NCI-H1694 treated with DMSO at 0.1 percent for 48 hours (cell line): ENCODE results near the gene ROBO2.

ENCODE experiments used
- DNase-seq: peaks from one replicate; lab custom pipeline; 2025; lab: John Stamatoyannopoulos, UW

Gene ROBO2

DNA sequence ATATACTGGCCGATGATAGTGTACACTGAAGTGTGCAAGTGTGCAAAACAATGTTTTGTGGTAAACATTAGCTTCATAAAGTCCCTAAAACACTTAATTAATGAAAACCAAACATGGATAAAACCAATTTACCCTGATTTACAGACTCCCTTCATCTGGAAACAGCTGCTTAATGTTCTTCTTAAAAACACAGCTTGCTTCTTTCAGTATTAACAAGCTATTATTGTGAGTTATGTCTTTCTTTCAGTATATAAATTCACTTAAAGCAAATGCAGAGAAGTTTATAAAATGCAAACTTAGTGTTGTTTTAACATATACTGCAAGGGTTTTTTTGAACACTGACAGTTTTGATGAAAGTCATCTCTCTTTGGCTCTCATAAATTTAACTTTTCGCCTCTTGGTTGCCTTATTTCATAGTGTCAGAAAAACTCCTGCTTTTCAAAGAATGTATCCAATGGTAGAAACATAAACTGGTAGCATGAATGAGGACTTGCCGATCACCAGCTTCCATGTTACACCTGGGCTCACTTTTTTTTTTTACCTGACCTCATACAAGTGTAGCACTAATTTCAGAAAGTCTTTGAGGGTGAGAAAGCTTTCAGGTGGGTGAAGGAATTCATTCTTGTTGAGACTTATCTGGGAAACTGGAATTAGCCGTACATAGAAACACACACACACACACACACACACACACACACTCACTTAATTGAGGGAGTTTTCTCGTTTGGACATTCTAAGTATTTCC, 532.2 kb downstream of the ROBO2 start:
- DNase-seq: no peak

DNA sequence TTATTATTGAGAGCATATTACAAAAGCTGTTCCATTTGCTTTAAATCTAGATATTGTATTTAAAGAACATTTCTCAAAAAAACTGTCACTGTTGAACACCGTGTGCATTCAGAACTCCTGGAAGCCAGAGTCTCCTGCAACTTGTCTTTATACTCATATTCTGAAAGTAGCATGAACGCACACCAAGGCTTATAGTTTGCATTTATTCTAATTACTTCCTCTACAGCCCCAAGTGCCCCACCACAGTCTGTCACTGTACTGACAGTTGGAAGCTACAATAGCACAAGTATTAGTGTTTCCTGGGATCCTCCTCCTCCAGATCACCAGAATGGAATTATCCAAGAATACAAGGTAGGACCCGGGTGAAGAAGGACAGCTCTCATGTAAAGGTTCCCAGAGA, 537.4 kb downstream of the ROBO2 start:
- DNase-seq: no peak

DNA sequence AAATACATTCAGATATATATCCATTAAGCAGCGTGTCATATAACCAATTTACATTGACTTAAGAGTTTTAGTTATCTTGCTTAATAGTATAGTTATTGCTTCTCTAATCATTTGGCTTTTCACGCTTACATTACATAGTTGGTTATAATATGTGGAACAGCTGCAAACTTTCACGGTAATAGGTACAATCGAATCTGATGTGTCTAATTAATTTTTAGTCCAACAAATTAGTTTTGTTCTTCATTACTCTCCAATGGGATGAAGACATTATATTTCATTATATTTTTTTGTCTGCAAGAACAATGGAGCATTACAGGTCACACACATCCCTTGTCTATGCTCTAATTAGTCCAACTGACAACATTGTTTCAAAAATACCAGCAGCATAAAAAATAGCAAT, 546.3 kb downstream of the ROBO2 start:
- DNase-seq: no peak

DNA sequence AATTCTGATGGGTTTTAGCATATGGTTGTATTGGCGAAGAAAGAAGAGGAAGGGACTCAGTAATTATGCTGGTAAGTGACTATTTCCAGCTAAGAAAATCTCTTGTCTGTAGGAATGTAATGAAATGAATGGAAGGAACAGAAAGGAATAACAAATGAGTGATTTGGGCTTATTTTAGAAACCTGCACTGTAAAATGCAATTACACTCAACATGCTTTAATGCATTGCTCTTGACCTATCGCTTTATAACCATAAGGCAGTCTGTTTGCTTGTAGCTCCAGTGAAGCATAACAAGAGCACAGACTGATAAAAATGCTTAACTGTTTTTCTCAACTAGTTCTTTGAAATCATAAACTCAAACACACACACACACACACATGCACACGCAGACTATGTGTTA, 549.0 kb downstream of the ROBO2 start:
- DNase-seq: no peak

DNA sequence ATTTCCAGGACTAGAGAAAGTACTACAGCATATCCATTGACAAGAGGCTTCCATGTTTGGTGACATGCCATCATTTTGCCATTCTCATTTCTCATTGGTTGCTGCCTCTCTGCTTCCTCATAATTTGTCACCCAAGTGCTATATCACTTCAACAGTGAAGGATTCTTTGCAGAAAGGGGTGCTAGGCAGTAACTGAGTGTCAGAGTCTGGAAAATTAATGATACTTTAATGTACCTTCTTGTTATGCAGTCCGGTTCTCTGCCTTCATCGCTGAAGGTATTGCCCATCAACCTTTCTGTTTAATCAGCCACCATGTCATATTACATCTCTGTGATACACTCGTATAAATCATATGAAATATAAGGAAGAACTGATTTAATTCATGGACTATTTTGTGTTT, 550.3 kb downstream of the ROBO2 start:
- no peak for DNase-seq

DNA sequence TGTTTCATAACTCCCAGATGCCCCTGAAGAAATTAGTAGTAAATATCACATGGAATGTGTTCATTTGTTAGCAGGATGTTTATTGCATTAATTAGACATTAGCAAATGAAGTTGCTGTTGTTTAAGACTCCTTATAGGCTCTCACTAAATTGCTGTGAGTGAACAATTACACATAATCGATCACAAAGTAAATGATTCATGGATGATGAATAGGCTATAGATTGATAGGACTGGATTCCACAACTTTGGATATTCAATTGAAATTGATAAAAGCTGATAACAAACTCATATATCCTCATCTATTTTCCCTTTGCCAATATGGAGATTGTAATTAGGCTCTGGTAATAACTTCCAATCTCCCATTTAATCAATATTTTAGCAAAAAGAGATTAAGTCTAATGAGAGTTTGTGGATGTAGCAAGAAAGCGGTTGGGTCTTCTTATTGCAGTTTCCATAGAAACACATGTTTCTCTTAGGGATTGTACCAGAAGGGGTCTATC, 555.5 kb downstream of the ROBO2 start:
- no peak for DNase-seq

DNA sequence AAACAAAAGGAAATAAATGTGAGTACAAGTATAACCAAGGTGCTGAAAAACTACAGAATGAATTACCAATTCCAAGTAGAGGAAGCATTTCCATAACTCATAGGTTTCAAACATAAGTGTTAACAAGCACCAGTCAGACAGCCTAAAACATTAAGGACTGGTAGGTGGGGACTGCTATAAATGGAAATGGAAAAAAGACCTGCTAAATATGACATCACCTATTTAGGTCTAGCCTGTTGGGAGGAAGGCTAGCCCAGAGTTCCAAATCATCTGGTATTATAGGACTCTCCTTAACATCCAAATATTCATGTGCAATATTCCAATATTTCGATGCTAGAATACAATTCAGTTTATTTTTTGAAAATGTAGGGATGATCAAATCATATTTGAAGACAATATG, 560.0 kb downstream of the ROBO2 start:
- no peak for DNase-seq

DNA sequence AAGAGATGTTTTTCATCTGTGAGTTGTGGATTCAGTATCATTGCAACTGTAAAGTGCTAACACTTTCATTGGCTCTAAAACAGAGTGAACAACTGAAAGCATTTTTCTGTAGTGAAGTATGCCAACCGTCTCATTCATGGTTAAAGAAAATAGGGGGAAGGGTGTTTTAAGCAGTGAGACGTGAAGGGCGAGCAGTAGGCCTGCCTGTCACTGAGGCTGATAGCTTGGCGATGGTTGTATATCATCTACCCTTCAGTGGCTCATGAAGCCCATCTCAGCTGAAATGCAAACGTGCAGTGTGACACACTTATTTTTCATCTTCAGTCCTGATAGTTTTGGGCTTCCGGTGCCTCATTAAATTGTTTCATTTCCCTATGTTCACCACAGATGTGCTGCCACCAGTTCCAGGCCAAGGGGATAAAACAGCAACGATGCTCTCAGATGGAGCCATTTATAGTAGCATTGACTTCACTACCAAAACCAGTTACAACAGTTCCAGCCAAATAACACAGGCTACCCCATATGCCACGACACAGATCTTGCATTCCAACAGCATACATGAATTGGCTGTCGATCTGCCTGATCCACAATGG, 562.0 kb downstream of the ROBO2 start:
- no peak for DNase-seq

DNA sequence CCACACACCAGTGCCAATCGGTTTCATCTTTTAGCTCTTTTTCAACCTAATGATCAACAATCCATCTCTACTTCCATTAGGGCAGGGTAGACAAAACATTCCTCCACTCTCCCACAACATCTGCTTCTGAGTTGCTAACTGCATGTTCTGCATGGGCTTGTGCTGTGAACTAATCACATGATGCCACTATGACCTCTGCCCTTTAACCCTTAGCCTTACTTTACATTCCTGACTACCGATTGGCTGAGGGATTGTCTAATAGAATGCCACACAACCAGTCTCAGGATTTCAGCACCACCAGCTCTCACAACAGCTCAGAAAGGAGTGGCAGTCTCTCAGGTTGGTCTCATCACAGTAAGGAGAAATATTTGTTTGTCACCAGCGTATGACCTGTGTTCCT, 562.8 kb downstream of the ROBO2 start:
- no peak for DNase-seq

DNA sequence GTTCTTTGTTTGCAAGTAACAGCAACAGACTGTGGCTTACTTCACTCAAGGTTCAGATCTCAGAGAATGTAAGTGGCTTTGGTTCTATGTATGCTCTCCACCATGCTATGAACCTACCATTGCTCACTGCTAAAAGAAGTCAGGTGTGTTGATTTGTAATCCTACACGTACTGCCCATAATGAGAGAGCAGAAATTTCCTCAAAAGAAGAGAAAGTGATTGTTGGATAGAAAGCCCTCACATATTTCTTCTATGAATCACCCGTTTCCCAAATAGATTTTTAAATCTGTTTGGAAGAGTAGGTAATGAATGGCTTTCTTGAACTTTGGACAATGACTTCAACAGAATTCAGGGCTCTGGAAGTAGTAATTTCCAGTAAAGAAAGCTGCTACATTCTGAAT, 565.4 kb downstream of the ROBO2 start:
- DNase-seq: no peak

DNA sequence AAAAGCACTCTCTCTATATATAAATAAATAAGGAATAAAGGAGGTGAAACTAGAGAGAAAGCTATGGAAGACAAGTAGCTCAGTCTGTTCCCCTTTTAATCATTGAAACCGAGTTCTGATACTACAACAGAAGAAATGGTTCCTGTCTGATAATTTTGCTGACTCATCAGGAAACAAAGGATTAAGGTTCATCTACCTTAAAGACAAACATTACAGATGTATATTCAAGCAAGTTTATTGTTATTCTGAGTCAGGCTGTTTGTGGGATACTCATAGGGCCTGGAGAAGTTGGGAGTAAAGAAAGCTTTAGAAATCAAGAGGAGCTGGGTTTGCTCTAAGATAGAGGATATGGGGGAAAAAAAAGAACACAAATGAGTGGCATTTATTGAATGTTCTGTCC, 566.0 kb downstream of the ROBO2 start:
- no peak for DNase-seq

DNA sequence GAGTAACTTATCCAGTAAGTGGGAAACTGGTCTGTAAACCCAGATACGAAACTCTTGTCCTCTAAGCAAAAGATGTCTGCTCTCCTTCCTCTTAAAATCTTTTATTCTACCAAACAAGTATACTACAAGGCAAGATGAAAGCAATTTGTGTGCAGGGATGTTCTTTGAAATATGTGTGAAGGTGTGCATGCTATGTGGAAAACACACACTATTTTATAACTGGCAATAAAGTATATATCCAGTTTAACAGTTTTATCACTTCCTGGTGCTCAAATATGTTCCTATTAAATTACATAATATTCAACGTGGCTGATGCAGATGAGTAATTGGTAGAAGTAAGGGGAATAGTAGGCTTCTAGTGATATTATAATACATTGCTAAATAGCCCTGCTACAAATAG, 566.5 kb downstream of the ROBO2 start:
- DNase-seq: no peak

DNA sequence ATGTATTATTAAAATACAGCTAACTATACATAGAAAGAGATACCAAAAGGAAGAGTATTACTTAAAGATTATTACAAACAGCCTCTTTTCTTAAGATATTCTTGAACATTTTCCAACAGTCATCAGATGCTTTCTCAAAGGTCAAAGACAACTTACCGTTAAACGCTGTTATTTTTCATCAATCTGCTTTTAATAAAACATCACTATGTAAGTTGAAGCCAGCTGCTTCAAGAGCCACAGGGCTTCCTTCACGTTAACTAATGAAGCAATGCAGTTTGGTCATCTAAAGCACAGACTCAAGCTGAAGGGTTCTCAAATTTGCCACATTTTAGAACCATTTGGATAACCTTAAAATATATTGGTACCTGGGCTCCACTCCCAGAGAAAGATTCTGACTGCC, 578.8 kb downstream of the ROBO2 start:
- DNase-seq: no peak

DNA sequence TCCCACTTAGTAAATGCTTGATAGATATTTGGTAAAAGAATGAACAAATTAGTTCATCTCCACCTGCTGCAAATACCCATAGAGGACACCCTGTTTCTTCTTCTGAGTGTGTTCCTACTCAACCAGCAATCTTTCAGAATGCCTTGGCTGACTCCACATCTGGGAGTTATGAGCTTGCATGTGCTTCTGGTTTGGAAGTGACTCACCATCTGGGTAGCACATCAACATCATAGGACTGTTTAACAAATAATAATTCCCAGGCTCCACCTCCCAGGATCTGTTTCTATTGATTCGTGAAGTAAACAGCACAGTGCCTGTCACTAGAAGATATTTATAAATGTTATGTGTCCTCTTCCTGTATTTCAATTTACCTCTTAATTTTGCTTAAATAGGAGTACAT, 580.1 kb downstream of the ROBO2 start:
- no peak for DNase-seq

DNA sequence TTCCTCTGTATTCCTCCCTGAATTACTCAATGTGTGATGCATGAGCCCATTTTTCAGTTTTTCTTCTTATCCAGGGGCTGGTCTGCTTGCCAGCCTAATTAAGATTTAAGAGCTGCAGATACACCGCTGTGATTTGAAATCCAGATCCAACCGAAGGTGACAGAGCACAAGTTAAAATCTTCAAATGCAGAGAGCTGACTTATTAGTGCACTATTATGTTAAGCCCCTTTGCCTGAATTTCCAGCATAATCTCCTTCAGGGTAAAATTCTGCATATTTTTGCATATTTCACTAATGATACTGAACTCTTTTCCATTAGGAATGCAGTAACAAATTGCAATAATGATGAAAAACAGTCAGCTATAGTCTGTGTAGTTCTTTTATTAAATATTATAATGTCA, 583.6 kb downstream of the ROBO2 start:
- DNase-seq: no peak

DNA sequence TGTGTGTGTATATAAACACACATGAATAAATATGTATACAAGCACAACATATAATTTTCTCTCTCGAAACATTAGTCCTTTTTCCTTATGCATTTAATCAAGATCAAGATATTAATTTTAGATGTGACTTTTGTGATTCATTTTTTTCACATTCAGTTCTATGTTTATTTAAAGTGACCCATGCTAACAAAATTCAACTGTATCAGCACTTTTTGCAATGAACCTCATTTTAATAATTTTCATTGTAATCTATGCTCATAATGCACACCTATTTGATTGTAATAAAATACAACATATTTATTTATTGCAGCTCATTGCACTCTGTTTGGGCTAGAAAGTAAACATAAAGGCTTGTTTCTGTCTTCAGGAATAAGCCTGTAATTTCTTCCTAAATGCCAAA, 586.3 kb downstream of the ROBO2 start:
- no peak for DNase-seq

DNA sequence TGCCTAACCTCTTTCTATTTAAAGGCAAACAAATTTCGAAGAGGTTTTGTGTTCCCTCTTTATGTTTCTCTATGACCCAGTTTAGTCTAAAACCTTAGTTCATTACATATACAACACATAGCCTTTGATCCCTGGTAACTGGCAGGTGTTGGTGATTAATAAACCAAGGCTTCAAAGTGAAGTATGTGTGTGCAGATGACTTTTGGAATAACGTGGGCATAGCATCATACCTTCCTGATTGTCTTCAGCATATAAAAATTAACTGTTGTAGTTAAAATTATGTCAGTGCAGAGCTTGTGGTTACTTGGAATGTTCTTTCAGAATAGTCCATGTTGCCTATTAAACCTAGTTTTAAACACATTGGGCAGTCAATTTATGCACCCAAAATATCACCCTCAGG, 608.3 kb downstream of the ROBO2 start:
- DNase-seq: no peak

DNA sequence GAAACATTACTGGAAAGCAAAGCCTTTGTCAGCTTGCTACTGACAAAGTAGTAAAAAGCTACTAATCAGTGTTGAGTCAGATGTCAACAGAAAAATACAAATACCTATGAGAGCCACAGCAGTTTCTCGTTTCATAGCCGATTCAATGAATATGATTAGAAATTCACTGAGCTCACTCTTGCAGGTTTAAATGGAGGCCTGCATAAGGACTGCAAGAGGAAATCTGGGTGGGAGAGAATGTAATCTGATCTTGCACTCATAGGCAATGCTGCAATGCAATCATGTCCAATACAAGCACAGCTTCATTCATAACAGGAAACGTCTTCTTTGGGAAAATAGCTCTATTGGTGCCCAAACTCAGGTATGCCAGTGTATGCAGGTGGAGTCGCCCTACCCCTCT, 608.8 kb downstream of the ROBO2 start:
- no peak for DNase-seq

DNA sequence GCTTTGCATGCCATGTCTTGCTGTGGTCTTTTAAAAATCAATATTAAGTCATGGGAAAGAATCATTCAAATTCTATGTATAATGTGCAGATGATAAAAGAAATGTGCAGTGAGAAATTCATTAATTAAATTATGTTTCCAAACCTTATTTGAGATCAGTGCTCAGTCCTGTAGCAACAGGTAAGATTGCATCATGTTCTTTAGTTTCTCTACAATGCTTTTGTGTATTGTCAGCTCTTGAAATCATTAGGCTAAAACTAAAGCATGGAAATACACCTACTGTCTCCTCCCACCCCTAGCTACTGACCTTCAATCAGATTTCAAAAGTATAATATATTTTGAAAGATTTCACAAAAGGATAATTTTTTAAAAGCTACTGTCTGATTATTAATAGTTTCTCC, 612.7 kb downstream of the ROBO2 start:
- no peak for DNase-seq

DNA sequence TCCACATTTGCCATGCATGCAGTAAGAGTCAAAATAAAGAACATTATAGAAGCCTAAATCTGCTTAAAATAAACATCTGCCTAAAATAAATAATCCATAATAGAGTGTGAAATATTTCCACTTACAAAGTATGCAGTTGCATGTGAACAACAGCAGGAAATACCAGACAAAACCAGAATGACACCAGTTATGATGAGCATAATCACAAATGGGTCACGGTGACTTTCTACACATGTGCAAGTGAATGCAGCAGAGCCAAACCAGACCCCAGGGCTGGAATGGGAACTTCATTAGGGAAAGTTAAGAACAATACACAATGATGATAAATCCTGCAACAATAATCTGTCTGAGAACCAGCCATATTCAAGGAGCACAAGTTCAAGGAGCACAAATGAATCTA, 615.5 kb downstream of the ROBO2 start:
- DNase-seq: no peak

DNA sequence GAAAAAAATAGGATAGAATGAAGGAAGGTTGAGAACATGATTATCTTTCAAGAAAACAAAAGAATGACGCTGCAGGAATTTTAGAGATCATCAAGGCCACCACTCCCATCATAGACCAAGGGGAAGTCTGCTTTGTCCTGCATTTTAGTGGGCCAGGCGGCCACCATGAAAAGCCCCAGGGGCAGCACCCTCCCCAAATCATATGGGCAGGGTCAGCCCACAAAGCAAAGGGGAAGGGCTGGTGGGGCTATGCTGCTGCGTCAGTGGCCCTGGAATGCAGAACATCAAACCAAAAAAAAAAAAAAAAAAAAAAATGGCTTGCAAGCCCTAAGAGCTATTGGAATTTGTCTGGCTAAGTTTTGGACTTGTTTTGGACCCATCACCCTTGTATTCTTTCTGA, 620.8 kb downstream of the ROBO2 start:
- DNase-seq: no peak

DNA sequence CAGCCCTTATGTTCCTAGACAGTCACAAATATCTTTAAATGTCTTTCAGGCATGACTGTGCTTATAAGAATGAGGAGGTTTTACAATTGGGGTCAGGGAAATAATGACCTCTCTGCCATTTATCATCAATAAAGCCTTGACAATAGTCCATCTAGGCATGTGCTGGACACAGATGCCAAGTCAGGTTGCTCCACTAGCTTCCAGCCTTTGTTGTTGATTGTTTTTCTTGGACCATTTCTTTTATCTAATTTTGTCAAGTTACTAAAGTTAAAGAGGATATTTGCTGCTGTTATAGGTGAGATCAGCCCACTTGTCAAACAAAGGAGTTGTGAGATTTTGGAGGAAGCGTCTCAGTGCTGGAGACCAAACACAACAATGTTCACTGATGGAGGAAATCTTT, 628.0 kb downstream of the ROBO2 start:
- DNase-seq: no peak

DNA sequence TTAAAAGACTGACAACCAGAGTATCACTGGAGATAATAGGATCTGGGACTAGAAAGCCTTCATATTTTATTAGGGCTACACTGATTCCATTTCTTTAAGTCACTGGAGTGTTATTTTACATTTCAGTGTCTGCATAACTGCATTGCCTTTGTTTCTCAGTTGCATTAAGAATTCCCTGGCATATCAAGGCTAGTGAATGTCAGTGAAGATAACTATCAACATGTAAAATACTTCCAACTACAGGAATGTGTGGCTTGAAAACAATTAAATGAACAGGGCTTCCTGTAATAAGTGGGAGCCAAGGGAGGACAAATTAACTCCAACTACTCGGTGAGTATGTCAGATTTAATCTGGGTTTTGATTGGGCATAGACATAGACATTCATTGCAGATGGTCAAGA, 628.5 kb downstream of the ROBO2 start:
- no peak for DNase-seq

DNA sequence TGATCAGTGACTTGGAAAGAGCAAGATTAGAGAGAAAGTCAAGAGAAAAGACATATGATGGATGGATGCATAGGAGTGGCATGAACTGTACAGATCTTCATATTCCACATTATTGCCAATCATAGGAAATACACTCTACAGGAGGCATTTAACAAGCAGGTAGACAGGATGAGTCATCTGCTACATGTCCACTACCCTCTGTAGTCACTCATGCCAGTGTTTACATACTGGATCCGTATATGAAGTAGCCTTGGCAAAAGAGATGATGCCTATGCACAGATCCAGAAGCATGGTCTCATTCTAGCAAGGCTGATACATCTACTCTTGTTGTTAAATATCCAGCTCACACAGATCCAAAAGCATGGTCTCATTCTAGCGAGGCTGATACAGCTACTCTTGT, 632.1 kb downstream of the ROBO2 start:
- no peak for DNase-seq
